Neural cell (in vitro differentiated cells): Measurements from ENCODE around the gene FURIN.
"Not testable (repeated sequence)": the region's sequence is repeated elsewhere in the genome, so short reads cannot be mapped to it uniquely, and the experiment has no call there.

Source experiments
- CTCF ChIP-seq: fragments of 450-650 bp; IDR thresholded peaks from 2 replicates; pipeline ENCODE4 v1.5.1; 2014; ENCODE audit warnings: antibody characterized with exemption, mild to moderate bottlenecking, moderate library complexity; ENCODE audit not compliant: poor library complexity, severe bottlenecking
- EZH2 ChIP-seq: fragments of 200-600, 300-800 bp; shearing (Covaris generic), sonication (generic); IDR thresholded peaks from 2 replicates; pipeline ENCODE4 v1.6.1; 2014; ENCODE audit warnings: antibody characterized with exemption, low read length, borderline replicate concordance, mild to moderate bottlenecking; ENCODE audit not compliant: insufficient read depth, poor library complexity, severe bottlenecking
- POLR2AphosphoS5 ChIP-seq: IDR thresholded peaks from 2 replicates; pipeline ENCODE4 v1.6.1; 2012
- RAD21 ChIP-seq: fragments of 450-650 bp; conservative IDR thresholded peaks from 2 replicates; pipeline ENCODE4 v1.6.1; 2014; ENCODE audit warnings: antibody characterized with exemption, mild to moderate bottlenecking, moderate library complexity

- TF ChIP-seq CTCF, RAD21, POLR2AphosphoS5, EZH2: not testable (repeated sequence)
Observed at GRCh38 chr15:90922712-90923322, 54.4 kb downstream of the FURIN start.
